Left ventricle myocardium inferior (tissue), 1 donor: Measurements from ENCODE around the gene DNAJB8. TPM values are rescaled to one million over a fixed set of nuclear protein-coding genes. Genes with fewer than 3 reads are reported as not detected.
A peak's percentile ranks its signal among the peaks of the same experiment; 100 is the strongest.

ENCODE experiments used
- DNase-seq: peaks from one replicate; pipeline ENCODE4 v3.0.0-alpha.2; 2020
- H3K27ac ChIP-seq: fragments of 200-600 bp; replicated peaks from 2 replicates; pipeline ENCODE4 v1.8.0; 2021
- H3K27me3 ChIP-seq: fragments of 200-600 bp; 2 replicates; pipeline ENCODE4 v1.8.0; 2021; ENCODE audit warnings: low read depth
- H3K36me3 ChIP-seq: fragments of 200-600 bp; 2 replicates; pipeline ENCODE4 v1.8.0; 2021
- H3K4me1 ChIP-seq: fragments of 200-600 bp; 2 replicates; pipeline ENCODE4 v1.8.0; 2021
- H3K4me3 ChIP-seq: fragments of 200-600 bp; 2 replicates; pipeline ENCODE4 v1.8.0; 2021; ENCODE audit warnings: mild to moderate bottlenecking, moderate library complexity
- H3K9me3 ChIP-seq: fragments of 200-600 bp; replicated peaks from 2 replicates; pipeline ENCODE4 v1.8.0; 2021
- CTCF ChIP-seq: fragments of 200-600 bp; IDR thresholded peaks from 2 replicates; pipeline ENCODE4 v1.8.0; 2021; ENCODE audit warnings: antibody characterized with exemption, mild to moderate bottlenecking, borderline replicate concordance
- intact Hi-C: fragments of 100-400 bp; cut with micrococcal nuclease; formaldehyde crosslinking; loops from one replicate; pipeline ENCODE4 v1.11.0; 2022
- total RNA-seq: library from RNA; stranded (reverse); fragmentation: NEBNext Ultra II Directional; extraction: Animal tissue kit (Norgen Biotek cat#: 25700); gene quantifications from one replicate; pipeline ENCODE4 v1.2.1, GENCODE V29; 2021
- donor health status: DM: no; HTN: yes; CAD: no; lungs with severe emphysema.

Gene DNAJB8
- total RNA-seq, 1 donor from 2014 or later = not detected

- Histone ChIP-seq H3K27ac (peak overlapping the region; percentile 33), H3K36me3 (no peaks in the 10 kb centered on the region), H3K9me3 (no peaks in the 10 kb centered on the region), H3K4me1 (peaks cover 30% of the 10 kb centered on the region), H3K4me3 (peak overlapping the region; percentile 70), H3K27me3 (peaks cover 98% of the 10 kb centered on the region)
- peak; percentile 65 for DNase-seq
- peak; percentile 87 for TF ChIP-seq CTCF
- intact Hi-C loops = loop anchor here (5.0 to 10.0 kb wide), 2 partner anchors 70 to 323 kb away; no protein-coding TSS in a partner anchor
Observed at GRCh38 chr3:128497305-128498126, 30.8 kb upstream of the DNAJB8 start.

GRCh38 chr3:128496602-128497304 is 30.1 kb upstream of the DNAJB8 start:
- peaks cover 98% of the 10 kb centered on the region for H3K27me3 ChIP-seq
- H3K27ac ChIP-seq = no peak overlapping the region
- DNase-seq = no peak
- TF ChIP-seq CTCF = no peak
- H3K4me1 ChIP-seq = peaks cover 37% of the 10 kb centered on the region
- peak overlapping the region; percentile 70 for H3K4me3 ChIP-seq
- no peaks in the 10 kb centered on the region for H3K36me3 ChIP-seq
- H3K9me3 ChIP-seq = no peaks in the 10 kb centered on the region
- intact Hi-C loops = loop anchor here (5.0 to 10.0 kb wide), 2 partner anchors 69 to 322 kb away; no protein-coding TSS in a partner anchor

- no peak for TF ChIP-seq CTCF
- H3K9me3 ChIP-seq = no peaks in the 10 kb centered on the region
- no peak overlapping the region for H3K4me3 ChIP-seq
- peaks cover 98% of the 10 kb centered on the region for H3K27me3 ChIP-seq
- H3K36me3 ChIP-seq = no peaks in the 10 kb centered on the region
- peaks cover 44% of the 10 kb centered on the region for H3K4me1 ChIP-seq
- no peak overlapping the region for H3K27ac ChIP-seq
- intact Hi-C loops = loop anchor here (5.0 to 10.0 kb wide), 2 partner anchors 69 to 321 kb away; no protein-coding TSS in a partner anchor
- DNase-seq = no peak
Observed at GRCh38 chr3:128496019-128496601, 29.4 kb upstream of the DNAJB8 start.

- Histone ChIP-seq H3K27me3 (peaks cover 98% of the 10 kb centered on the region), H3K4me3 (no peak overlapping the region), H3K36me3 (no peaks in the 10 kb centered on the region), H3K4me1 (peaks cover 50% of the 10 kb centered on the region), H3K27ac (no peak overlapping the region), H3K9me3 (no peaks in the 10 kb centered on the region)
- no peak for TF ChIP-seq CTCF
- no peak for DNase-seq
- intact Hi-C loops = loop anchor here (5.0 to 10.0 kb wide), 2 partner anchors 68 to 321 kb away; no protein-coding TSS in a partner anchor
Observed at GRCh38 chr3:128495435-128495970, 28.8 kb upstream of the DNAJB8 start.

GRCh38 chr3:128494367-128494650 is 27.6 kb upstream of the DNAJB8 start:
- DNase-seq = no peak
- H3K4me1 ChIP-seq = peaks cover 62% of the 10 kb centered on the region
- TF ChIP-seq CTCF = no peak
- intact Hi-C loops = loop anchor here (10.0 kb wide), 1 partner anchor 320 kb away; no protein-coding TSS in a partner anchor
- H3K36me3 ChIP-seq = no peaks in the 10 kb centered on the region
- H3K27ac ChIP-seq = no peak overlapping the region
- H3K27me3 ChIP-seq = peaks cover 98% of the 10 kb centered on the region
- H3K4me3 ChIP-seq = no peak overlapping the region
- H3K9me3 ChIP-seq = no peaks in the 10 kb centered on the region
